ENCODE data around the gene COQ8B.

Gene COQ8B

GRCh38 chr19:40750058-40750873, 33.6 kb upstream of the COQ8B start, which contains the start of gene ACTMAP:
ACTMAP (minus strand) TSS chr19:40750477; CDS start chr19:40749803, 674 bp downstream.
- FAIRE-seq: no peak
- TF ChIP-seq CTCF (IDR thresholded peaks at IDR 0.05; ENCODE audit: insufficient read depth, missing control alignments): no peak

GRCh38 chr19:40747536-40747935, 30.9 kb upstream of the COQ8B start:
- TF ChIP-seq CTCF (IDR thresholded peaks at IDR 0.05; ENCODE audit: insufficient read depth, missing control alignments): no peak
- no peak for FAIRE-seq
- DNase-seq (ENCODE audit: insufficient read length, low spot score): no peak

More at GRCh38 chr19:40750058-40750873, 33.6 kb upstream of the COQ8B start, which contains the start of gene ACTMAP:
- DNase-seq (ENCODE audit: insufficient read length, low spot score): peak; percentile 89

- no peak for TF ChIP-seq CTCF (IDR thresholded peaks at IDR 0.05; ENCODE audit: insufficient read depth, missing control alignments)
- FAIRE-seq: no peak
- no peak for DNase-seq (ENCODE audit: insufficient read length, low spot score)
Observed at GRCh38 chr19:40745402-40745780, 28.7 kb upstream of the COQ8B start.

- TF ChIP-seq CTCF (IDR thresholded peaks at IDR 0.05; ENCODE audit: insufficient read depth, missing control alignments): peak; percentile 20
- DNase-seq (ENCODE audit: insufficient read length, low spot score) (no peak), FAIRE-seq (no peak)
Observed at GRCh38 chr19:40744554-40745401, 28.1 kb upstream of the COQ8B start.

GRCh38 chr19:40743926-40744325, 27.2 kb upstream of the COQ8B start:
- DNase-seq (ENCODE audit: insufficient read length, low spot score) (no peak), FAIRE-seq (no peak)
- no peak for TF ChIP-seq CTCF (IDR thresholded peaks at IDR 0.05; ENCODE audit: insufficient read depth, missing control alignments)

- TF ChIP-seq CTCF (IDR thresholded peaks at IDR 0.05; ENCODE audit: insufficient read depth, missing control alignments): no peak
- FAIRE-seq (no peak), DNase-seq (ENCODE audit: insufficient read length, low spot score) (no peak)
Observed at GRCh38 chr19:40742886-40743285, 26.2 kb upstream of the COQ8B start.
